Left kidney (tissue), 2 donors: ENCODE measurements around the gene PI4KB. TPM values are rescaled to one million over a fixed set of nuclear protein-coding genes. Genes with fewer than 3 reads are reported as not detected.

ENCODE experiments used
- DNase-seq: peaks from one replicate; pipeline ENCODE4 v3.0.0-alpha.2; 2013
- polyA plus RNA-seq: library from polyadenylated mRNA; unstranded; fragments of 120-200 nt; gene quantifications from one replicate; pipeline ENCODE4 v1.2.1, GENCODE V29; 2013; ENCODE audit not compliant: insufficient read length

Gene PI4KB
- polyA plus RNA-seq, 1 donor, result 73.8 TPM

DNA sequence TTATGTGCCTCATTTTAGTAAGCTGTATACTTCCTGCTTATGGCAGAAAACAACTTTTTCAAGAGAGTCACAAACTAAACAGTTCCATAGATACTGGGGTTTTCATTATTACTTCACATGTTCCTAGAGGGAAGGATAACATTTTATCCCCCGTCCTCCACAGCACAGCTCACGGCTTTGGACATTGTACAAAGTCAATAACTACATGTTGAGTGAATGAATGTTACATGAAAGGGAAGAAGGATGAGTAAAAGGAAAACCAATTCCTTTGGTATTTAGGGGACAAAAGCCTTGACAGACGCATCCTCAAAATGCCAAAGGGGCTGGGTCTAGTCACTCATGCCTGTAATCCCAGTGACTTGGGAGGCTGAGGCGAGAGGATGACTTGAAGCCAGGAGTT lies 14.8 kb downstream of the PI4KB start:
- DNase-seq, result no peak

DNA sequence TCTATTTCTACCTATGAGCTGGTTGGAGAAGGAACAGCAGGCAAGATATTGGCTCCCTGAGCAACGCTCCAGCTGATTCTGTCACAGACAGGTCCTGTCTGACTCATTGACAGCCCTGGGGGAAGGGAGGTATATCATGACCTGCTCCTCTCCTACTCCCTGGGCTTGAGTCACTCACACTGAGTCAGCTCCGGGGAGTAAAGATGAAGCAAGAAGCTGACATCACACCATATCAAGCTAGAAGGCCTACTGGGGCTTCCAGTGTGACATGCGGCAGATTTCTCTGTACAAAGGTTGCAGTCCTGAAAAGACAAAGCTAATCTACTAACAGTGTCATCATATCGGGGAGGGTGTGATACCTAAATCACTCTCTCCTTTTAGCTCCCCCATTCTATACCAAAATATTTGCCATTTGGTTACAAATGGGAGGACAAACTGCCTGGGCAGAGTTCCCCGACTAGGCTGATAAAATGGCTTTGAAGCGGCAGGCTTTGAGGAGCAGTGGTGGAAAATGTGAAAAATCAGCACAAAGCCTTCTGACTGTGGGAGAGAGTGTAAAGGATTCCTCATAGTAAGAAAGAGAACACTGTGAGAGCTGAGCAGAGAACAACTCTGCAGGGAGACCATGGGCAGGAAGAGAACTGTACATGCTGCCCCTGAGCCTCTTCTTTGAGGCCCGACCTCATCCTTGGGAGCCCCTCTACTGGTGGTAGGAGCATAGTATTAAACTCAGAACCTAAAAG lies 15.5 kb downstream of the PI4KB start:
- DNase-seq, result no peak

DNA sequence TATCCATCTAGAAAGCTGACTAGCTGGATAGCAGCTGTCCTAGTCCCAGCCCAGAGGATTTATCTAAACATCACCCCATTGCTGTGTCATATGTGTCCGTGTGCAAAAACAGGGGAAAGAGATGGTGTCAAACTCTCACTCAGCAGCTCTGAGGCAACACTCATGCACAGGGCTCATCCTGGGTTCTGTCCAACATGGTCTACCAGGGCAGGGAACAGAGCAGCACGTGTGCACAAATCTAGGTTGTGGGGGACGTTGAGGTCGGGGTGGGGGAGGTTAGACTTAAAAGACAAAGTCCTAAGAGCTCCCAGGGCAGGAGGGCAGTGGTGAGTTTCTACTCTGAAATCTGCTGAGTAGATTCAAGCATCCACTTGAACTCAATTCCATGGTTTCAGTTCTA lies 16.2 kb downstream of the PI4KB start:
- DNase-seq, result no peak

DNA sequence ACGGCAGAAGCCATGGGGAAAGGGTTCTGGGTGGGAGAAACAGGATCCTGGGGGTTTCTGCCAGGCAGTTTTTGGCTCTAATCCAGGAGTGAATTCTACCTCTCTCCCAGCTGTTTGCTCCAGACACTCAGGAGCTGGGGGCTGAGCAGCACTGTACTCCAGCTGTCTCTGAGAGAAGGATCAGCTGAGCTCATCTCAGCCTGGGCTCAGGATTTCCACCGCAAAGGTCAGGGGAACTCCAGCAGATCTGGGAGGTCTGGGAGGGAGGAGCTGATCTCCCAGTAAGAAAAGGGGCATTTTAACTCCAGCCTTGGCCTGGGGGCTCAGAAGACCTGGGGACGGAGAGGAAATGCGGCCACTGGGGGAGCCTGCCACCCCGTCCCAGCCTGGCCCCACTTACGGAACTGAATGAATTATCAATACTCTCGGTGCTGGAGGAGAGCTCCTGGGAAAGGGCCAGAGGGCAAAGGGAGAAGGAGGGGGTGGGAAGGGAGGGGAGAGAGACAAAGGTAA lies 17.3 kb downstream of the PI4KB start:
- peak; percentile 12 for DNase-seq

DNA sequence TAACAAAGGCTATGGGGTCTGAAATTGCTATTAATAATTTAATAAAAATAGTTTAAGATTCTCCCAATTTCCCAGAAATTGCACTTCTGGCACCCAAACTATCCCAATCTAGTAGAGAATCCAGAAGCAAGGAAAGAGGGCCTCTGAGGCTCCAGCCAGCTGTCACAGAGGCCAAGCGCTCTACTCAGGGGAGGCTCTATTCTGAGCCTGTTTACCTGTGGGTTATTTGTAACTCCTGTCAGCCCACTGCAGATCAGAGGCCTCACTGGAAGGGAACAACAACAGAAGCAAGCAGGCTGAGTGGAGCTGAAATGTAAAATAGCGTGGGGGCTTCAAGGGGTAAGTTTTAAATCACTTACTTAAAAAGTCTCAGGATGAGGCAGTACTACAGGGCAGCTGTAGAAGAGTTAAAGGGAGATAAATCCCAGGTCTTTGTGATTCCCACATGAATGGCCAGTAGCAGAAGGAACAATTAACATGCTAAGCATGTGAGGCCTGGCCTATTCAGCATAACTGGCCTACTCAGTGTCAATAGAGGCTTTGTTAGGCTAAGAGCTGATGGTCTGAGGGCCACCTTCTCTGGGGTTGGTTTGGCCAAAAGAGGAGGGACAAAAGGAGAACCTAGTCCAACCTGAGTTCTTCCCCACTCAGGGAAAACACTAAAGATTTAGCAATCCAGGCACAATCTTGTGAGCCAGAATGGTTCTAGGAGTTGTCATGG lies 32.3 kb downstream of the PI4KB start:
- no peak for DNase-seq

DNA sequence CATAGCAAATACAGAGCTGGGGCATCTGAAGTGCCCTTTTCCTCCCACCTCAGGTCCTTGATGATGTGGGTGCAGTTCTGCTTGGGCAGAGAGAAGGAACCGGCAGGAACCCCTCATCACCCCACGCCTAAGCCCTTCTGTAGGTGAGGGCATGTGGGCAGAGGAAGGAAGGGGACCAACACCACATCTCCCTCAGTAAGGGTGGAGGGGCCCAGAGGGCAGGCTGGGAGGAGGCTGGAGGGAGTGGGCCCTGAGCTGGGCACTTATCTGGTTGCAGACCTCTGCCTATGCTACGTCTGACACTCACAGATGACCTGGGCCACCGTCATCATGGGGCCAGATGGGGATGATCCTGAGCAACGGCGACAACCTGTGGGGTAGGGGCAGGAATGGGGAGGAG lies 34.1 kb downstream of the PI4KB start:
- no peak for DNase-seq

DNA sequence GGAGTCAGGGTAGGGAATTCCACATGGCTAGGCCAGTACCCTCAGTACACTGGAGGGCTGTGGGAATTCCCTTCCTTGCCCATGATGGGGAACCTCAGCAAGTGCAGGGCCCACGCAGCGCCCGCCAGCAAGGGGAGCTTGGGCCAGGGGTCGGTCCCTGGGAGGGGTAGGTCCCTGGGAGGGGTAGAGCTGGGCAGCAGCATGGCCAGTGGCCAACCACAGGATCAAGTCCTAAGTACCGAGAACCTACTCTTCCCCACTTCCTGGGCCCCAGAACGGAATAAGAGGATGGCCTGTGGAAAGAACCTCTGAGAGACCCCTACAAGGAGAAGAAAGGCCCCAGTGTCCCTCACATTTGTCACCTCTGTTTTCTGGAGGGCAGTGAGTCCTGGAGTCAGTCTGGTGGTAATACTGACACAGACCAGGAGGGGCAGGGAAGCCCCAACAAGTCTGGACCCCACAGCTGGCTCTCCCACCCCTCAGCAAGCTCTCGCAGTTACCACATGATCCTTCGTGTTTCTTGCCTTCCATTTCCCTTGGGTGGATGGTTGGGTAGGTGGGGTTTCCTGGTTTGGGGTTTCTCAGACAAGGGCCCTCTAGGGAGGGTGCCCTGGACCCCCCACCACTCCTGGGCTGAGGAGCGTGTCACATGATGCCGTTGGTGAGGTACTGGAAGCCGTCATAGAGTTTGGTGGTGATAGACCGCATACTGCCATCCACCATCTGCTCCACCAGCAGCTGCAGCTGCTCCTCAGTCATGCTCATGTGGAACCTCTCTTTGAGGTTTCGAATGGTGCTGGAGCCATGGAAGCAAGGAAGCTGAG lies 34.8 kb downstream of the PI4KB start:
- no peak for DNase-seq

DNA sequence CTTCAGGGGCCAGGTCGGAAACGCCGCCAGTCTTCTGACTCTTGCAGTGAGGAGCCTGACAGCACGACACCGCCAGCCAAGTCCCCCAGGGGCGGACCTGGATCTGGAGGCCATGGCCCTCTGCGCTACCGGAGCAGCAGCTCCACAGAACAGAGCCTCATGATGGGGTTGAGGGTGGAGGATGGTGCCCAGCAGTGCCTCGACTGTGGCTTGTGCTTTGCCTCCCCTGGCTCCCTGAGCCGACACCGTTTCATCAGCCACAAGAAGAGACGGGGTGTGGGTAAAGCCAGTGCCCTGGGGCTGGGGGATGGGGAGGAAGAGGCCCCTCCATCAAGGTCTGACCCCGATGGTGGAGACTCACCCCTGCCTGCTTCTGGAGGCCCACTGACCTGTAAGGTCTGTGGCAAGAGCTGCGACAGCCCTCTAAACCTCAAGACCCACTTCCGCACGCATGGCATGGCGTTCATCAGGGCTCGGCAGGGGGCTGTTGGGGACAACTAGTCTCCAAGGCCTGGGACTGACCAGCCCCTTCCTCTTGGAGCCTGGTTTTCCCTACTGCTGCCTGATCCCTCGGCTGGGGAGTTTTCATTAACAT lies 36.4 kb downstream of the PI4KB start:
- DNase-seq, result no peak

DNA sequence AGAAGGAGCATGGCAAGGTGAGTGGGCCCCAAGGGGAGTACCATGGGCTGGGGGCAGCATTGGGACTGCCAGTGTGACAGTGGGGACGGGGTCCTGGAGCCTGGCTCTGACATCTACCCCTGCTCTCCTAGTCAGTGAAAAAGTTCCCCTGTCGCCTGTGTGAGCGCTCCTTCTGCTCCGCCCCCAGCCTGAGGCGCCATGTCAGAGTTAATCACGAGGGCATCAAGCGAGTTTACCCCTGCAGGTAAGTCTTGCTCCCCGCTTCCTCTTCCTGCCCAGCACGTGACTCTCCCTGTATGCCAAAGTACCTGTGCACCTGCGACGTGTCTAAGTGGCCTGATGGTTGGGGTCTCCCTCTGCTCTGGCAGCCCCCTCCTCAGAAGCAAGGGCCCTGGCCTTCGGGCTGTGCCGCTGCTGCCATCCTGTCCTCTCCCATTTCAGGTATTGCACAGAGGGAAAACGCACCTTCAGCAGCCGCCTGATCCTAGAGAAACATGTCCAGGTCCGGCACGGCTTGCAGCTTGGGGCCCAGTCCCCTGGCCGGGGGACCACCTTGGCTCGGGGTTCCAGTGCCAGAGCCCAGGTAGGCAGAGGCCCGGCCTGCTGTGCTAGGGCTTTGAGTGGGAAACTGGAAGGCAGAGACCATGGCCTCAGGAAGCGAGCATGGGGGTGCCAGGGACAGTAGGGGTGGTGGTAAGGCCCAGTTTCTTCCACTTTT lies 37.1 kb downstream of the PI4KB start:
- DNase-seq, result no peak

DNA sequence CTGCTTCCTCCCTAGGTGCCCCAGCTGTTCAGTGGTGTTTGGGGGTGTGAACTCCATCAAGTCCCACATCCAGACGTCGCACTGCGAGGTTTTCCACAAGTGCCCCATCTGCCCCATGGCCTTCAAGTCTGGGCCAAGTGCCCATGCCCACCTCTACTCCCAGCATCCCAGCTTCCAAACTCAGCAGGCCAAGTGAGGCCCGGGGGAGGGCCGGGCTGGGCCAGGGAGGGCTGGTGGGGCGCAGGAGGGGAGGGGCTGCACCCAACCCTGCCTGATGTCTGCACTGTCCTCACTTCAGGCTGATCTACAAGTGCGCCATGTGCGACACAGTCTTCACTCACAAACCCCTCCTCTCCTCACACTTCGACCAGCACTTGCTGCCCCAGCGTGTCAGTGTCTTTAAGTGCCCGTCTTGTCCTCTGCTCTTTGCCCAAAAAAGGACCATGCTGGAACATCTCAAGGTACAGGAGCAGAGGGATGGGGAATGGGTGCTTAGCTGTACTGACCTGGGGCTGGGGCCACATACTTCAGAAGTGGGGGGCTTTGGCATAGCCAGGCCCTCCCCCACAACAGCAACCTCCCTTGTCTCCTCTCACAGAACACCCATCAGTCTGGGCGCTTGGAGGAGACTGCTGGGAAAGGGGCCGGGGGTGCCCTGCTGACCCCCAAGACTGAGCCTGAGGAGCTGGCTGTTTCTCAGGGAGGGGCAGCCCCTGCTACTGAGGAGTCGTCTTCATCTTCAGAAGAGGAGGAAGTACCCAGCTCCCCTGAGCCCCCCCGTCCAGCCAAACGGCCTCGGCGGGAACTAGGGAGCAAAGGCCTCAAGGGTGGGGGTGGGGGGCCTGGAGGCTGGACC lies 37.9 kb downstream of the PI4KB start:
- DNase-seq, result no peak

DNA sequence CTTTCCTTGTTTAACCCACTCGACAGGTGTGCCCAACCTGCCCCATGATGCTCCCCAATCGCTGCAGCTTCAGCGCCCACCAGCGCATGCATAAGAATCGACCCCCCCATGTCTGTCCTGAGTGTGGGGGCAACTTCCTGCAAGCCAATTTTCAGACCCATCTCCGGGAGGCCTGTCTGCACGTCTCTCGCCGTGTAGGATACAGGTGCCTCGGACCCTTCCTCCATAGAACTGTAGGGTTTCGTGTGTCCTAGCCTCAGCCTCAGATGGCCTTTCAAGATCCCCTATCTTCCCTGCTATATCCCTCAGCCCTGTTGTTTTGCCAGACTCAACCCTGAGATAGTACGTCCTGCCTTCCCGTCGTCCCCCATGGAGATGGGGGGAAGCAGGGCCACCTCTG lies 38.7 kb downstream of the PI4KB start:
- no peak for DNase-seq

DNA sequence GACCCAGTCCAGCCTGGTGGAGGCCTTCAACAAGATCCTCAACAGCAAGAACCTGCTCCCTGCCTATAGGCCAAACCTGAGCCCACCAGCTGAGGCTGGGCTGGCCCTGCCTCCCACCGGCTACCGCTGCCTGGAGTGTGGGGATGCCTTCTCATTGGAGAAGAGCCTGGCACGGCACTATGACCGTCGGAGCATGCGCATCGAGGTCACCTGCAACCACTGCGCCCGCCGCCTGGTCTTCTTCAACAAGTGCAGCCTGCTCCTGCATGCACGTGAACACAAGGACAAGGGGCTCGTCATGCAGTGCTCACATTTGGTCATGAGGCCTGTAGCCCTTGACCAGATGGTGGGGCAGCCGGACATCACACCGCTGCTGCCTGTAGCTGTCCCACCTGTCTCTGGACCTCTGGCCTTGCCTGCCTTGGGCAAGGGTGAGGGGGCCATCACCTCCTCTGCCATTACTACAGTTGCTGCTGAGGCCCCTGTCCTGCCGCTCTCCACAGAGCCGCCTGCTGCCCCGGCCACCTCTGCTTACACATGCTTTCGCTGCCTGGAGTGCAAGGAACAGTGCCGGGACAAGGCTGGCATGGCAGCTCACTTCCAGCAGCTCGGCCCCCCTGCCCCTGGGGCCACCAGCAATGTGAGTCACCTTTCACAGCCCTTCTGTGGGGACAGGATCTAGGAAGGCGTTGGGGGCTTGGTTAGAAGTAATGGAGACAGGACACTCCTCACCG lies 39.3 kb downstream of the PI4KB start:
- no peak for DNase-seq

DNA sequence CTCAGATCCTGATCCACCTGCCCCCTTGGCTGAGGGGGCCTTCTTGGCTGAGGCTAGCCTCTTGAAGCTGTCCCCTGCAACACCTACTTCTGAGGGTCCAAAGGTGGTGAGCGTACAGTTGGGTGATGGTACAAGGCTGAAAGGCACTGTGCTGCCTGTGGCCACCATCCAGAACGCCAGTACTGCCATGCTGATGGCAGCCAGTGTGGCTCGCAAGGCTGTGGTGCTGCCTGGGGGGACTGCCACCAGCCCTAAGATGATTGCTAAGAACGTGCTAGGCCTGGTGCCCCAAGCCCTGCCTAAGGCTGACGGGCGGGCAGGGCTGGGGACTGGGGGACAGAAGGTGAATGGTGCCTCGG lies 39.9 kb downstream of the PI4KB start:
- no peak for DNase-seq

DNA sequence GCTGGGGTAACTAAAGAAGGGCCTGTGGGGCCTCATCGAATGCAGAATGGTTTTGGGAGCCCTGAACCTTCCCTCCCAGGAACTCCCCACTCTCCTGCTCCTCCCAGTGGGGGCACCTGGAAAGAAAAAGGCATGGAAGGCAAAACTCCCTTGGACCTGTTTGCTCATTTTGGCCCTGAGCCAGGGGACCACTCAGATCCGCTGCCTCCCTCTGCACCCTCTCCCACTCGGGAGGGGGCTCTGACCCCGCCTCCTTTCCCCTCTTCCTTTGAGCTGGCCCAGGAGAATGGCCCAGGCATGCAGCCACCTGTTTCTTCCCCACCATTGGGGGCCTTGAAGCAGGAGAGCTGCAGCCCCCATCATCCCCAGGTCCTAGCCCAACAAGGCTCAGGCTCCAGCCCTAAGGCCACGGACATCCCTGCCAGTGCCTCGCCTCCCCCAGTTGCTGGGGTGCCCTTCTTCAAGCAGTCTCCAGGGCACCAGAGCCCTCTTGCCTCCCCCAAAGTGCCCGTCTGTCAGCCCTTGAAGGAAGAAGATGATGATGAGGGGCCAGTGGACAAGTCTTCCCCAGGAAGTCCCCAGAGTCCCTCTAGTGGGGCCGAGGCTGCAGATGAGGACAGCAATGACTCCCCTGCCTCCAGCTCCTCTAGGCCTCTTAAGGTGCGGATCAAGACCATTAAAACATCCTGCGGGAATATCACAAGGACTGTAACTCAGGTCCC lies 40.4 kb downstream of the PI4KB start:
- DNase-seq, result no peak

DNA sequence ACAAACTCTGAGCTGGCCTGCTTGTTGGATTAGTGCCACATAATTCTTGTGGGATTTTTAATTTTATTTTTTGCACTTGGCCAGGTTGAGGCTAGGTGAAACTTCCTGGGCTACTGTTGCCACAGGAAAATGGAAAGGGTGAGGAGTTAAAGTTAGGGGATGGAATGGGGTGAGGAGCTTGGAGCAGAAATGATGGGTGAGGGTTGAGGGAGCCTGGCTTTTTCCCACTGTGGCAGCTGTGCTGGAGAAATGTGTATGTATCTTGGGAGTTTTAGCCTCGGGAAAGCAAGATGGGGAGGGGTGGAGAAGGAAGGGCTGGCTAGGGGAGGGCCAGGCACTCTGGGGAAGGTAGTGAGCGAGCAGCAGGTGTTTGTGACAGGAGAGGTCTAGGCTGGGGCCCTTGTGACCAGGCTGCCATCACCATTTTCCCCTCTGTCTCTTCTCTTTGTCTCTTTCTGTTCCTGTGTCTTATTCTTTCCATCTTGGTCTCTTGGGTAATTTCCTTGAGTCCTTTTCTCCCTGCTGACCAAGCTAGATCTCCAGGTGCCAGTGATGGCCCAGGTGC lies 43.1 kb downstream of the PI4KB start:
- no peak for DNase-seq

DNA sequence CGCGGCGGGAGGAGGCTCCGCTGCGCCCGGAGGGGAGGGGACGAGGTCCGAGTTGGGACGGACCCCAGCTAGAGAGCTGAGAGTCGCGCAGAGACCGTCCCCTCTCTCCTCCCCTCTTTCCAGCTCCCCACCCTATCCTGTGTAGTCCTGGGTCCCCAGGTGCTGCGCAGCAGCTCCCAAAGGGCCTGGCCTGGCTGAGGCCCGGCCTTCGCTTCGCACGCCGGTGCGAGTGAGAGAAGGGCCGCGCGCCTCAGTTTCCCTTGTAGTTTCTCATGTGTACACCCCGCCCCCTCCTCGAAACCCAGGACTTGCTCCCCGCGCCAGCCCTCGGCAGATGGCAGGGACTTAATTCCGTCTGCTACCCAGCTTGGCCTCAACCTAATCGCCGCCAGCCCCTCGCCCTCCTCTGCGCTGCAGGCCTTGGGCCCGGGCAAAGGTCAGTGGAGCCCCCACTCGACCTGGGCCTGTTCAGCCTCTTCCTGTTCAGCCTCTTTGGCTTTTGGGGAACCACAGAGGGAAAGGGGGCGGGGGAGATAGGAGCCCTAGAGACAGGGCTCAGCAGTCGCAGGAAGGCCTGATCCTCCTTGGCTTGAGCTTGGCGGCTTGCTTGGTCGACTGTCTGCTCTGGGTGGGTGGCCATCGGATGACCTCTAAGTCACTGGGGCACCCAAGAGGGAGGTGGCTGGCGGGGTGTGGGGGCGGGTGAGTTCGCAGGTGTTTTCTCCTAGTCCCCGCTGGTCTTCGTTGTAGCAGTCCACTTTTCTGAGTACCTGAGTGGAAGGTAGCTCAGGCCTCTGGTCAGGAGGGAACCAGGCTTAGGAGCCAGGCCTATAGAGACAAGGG lies 44.1 kb downstream of the PI4KB start:
- no peak for DNase-seq

DNA sequence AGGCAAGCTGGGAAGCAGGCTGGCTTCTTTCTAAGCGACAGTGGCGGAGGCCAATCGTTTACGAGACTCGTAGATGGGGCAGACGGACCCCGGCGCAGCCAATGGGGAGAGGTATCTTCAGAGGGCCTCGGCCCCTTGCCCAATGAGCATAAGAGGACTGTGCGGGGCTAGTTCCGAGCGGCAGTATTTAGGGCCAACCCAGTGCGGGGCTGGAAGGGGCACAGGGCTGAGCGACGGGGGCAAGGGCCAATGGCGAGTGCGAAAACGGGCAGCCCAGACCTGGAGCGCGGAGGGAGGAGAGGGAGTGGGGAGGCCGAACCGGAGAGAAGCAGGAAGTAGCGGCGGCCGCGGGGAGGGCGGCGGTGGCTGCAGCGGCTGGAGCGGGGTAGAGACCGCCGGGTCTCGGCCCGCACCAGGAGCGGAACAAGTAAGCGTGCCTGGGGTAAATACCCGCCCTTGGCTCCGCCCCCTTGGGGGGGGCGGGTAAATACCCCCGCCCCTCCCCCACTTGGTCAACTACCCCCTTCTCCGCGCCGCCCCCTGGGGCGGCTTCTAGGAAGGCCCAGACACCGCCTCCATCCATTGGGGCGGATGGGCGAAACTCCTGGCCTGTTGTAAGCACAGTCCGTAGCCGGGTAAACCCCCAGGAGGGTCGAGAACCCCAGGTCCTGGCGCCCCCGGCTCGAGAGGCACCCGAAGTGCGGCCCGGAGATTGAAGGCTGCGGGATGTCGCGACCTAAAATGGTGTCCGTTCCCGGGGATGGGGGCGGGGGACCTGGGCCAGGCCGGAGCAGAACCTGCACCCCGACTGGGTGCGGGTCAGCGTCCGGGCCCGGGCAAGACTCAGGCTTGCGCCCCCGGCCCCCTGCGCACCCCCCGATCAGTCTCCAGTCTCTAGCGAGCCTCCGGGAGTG lies 45.0 kb downstream of the PI4KB start, which contains the start of gene ZNF687:
Gene ZNF687, plus strand, starts transcription at position 331 of the 914 bp plus-strand sequence. CDS start 3,993 bp downstream, outside the sequence.
- DNase-seq, result peak; percentile 100
